ENCODE results near the gene TCTN1. TPM values are rescaled to one million over a fixed set of nuclear protein-coding genes. Genes with fewer than 3 reads are reported as not detected.

The TCTN1 gene
- total RNA-seq, 1 donor from 2014 or later = 29.5 TPM

DNA sequence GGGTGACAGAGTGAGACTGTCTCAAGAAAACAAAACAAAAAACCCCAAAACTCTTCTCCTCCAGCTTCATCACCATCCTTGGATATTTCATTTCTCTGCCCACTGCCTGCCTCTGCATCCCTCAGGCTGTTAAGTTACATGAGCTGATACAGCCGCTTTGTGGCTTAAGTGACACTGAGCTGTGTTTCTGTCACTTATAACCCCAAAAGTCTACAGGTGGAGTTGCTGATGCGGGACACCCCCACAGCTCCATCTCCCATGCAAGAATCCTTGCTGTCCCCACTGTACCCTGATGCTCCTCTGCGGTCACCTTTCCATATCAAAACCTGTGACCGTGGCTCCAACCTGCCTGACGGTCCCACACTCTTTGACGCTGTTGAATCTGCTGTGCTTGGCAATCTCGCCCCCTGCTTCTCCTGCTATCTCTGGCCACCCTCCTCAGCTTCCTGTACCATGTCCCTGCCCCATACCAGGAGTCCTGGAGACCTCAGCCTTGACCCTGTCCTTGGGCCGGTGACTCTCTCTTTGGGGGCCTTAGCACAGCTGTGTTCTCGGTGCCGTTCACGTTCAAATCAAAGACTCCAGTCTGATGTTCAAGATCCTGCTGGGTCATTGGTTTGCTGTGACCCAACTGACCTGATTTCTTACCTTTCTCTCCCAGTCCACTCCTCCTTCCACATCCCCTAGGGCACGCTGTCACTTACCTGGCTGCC, 54.7 kb downstream of the TCTN1 start:
- peak overlapping the region; percentile 78 for H3K4me3 Mint-ChIP-seq

GRCh38 chr12:110669193-110669502, 55.2 kb downstream of the TCTN1 start:
- peak; percentile 77 for ATAC-seq (ENCODE audit: low read depth)

More for the DNA sequence above, 54.7 kb downstream of the TCTN1 start:
- TF ChIP-seq, protein P1, sequence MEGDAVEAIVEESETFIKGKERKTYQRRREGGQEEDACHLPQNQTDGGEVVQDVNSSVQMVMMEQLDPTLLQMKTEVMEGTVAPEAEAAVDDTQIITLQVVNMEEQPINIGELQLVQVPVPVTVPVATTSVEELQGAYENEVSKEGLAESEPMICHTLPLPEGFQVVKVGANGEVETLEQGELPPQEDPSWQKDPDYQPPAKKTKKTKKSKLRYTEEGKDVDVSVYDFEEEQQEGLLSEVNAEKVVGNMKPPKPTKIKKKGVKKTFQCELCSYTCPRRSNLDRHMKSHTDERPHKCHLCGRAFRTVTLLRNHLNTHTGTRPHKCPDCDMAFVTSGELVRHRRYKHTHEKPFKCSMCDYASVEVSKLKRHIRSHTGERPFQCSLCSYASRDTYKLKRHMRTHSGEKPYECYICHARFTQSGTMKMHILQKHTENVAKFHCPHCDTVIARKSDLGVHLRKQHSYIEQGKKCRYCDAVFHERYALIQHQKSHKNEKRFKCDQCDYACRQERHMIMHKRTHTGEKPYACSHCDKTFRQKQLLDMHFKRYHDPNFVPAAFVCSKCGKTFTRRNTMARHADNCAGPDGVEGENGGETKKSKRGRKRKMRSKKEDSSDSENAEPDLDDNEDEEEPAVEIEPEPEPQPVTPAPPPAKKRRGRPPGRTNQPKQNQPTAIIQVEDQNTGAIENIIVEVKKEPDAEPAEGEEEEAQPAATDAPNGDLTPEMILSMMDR (IDR thresholded peaks at IDR 0.05) = no peak
- ChIA-PET CTCF (interaction anchor here (1.3 to 2.5 kb wide), 3 partner anchors 49 to 219 kb away, joined by 4 to 9 read pairs (median 6); partner anchors contain the start of gene ARPC3), POLR2A (interaction anchor here (0.6 to 4.4 kb wide), 16 partner anchors 9 to 212 kb away, joined by 3 to 30 read pairs (median 7); partner anchors contain the start of genes HVCN1 and TCTN1)
- intact Hi-C loops (cut with micrococcal nuclease) = loop anchor here (1.0 to 2.0 kb wide), 3 partner anchors 7 to 48 kb away; no protein-coding TSS in a partner anchor
- Mint-ChIP-seq H3K27ac (peak overlapping the region; percentile 94), H3K9me3 (peaks cover 3% of the 10 kb centered on the region), H3K27me3 (no peaks in the 10 kb centered on the region), H3K36me3 (ENCODE audit: low read depth) (peaks cover 75% of the 10 kb centered on the region), H3K4me1 (peaks cover 95% of the 10 kb centered on the region)
- ATAC-seq (ENCODE audit: low read depth) (peak; percentile 6), DNase-seq (no peak)

DNA sequence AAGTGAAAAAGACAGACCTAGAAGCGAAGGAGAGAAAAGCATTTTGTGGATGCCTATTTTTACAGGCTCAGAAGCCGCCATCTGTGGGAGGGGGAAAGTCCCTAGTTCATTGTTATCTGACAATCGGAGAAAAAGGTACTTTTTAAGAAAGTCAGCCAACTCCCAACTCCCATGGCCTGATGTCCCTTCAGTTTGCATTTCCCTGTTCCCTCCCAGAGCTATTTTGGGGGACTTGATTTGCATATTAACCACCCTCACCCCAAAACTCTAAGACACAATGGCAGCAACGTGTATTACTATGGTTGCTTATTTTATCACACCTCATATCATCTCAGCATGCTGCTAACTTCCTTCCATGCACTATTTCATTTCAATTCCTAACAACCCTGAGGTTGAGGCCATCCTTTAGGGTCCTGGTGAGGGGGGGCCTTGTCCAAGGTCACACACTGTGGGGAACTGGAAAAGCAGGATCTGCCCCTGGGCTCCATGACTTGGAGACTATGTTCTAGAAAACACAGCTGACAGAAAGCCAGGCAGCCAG, 56.3 kb downstream of the TCTN1 start:
- intact Hi-C loops (cut with micrococcal nuclease) = loop anchor here (1.0 kb wide), 2 partner anchors 16 to 28 kb away; no protein-coding TSS in a partner anchor
- peaks cover 96% of the 10 kb centered on the region for H3K4me1 Mint-ChIP-seq
- ATAC-seq (ENCODE audit: low read depth) = peak; percentile 36
- peak overlapping the region; percentile 78 for H3K4me3 Mint-ChIP-seq
- peaks cover 75% of the 10 kb centered on the region for H3K36me3 Mint-ChIP-seq (ENCODE audit: low read depth)
- no peaks in the 10 kb centered on the region for H3K9me3 Mint-ChIP-seq
- CTCF ChIA-PET = no interaction called here
- peak overlapping the region; percentile 94 for H3K27ac Mint-ChIP-seq
- H3K27me3 Mint-ChIP-seq = no peaks in the 10 kb centered on the region
- TF ChIP-seq, protein P1 (IDR thresholded peaks at IDR 0.05) = no peak
- POLR2A ChIA-PET = interaction anchor here (0.7 to 4.4 kb wide), 11 partner anchors 7 to 73 kb away, joined by 3 to 30 read pairs (median 4); partner anchors contain the start of gene PPP1CC
- no peak for DNase-seq

More at GRCh38 chr12:110669193-110669502, 55.2 kb downstream of the TCTN1 start:
- POLR2A ChIA-PET = interaction anchor here (1.0 to 4.4 kb wide), 8 partner anchors 8 to 213 kb away, joined by 4 to 30 read pairs (median 8); partner anchors contain the start of genes HVCN1 and PPP1CC
- H3K27me3 Mint-ChIP-seq = no peaks in the 10 kb centered on the region
- peak overlapping the region; percentile 94 for H3K27ac Mint-ChIP-seq
- CTCF ChIA-PET = interaction anchor here (2.5 kb wide), 1 partner anchor 49 kb away, joined by 9 read pairs; no protein-coding TSS in a partner anchor
- peaks cover 95% of the 10 kb centered on the region for H3K4me1 Mint-ChIP-seq
- DNase-seq = peak; percentile 47
- H3K4me3 Mint-ChIP-seq = peak overlapping the region; percentile 78
- intact Hi-C loops (cut with micrococcal nuclease) = loop anchor here (1.0 to 2.0 kb wide), 3 partner anchors 8 to 48 kb away; no protein-coding TSS in a partner anchor
- peaks cover 3% of the 10 kb centered on the region for H3K9me3 Mint-ChIP-seq
- peaks cover 75% of the 10 kb centered on the region for H3K36me3 Mint-ChIP-seq (ENCODE audit: low read depth)
- TF ChIP-seq, protein P1 (IDR thresholded peaks at IDR 0.05) = no peak

DNA sequence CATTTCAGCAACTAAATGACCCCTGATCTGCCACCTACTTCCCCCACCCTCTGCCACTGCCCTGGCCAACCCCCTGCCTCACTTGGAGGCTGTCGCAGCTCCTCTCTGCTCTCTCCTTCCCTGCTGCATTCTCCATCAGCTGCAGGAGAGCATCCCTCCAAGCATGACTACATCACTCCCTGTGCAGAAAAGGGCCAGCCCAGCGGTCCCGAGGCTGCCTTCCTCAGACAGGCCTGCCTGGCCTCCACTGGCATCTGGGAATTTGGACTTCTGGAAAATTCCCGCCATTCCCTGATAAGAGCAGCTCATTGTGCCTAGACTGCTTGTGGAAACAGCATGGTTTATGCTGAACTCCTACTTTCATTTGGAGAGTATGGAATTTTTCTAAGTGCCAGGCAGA, 62.2 kb downstream of the TCTN1 start:
- ChIA-PET CTCF (interaction anchor here (1.3 to 1.6 kb wide), 2 partner anchors 11 to 56 kb away, joined by 3 to 5 read pairs; no protein-coding TSS in a partner anchor), POLR2A (interaction anchor here (0.6 to 4.8 kb wide), 7 partner anchors 10 to 56 kb away, joined by 3 to 45 read pairs (median 6); no protein-coding TSS in a partner anchor)
- Mint-ChIP-seq H3K27me3 (no peaks in the 10 kb centered on the region), H3K27ac (peak overlapping the region; percentile 90), H3K4me3 (peak overlapping the region; percentile 78), H3K9me3 (no peaks in the 10 kb centered on the region), H3K36me3 (ENCODE audit: low read depth) (peaks cover 78% of the 10 kb centered on the region), H3K4me1 (peaks cover 96% of the 10 kb centered on the region)
- DNase-seq (no peak), ATAC-seq (ENCODE audit: low read depth) (no peak)
- intact Hi-C loops (cut with micrococcal nuclease) = no loop called here
- TF ChIP-seq, protein P1 (IDR thresholded peaks at IDR 0.05) = no peak
